Fibroblast of villous mesenchyme (primary cell): ENCODE data around the gene PYDC1. TPM values are rescaled to one million over a fixed set of nuclear protein-coding genes. Genes with fewer than 3 reads are reported as not detected.

Experiments used
- DNase-seq: peaks from one replicate; pipeline ENCODE4 v3.0.0-alpha.2; 2010; ENCODE audit warnings: low read depth
- H3K4me3 ChIP-seq: 2 replicates; pipeline ENCODE4 v1.5.1; 2011; ENCODE audit warnings: low read depth, mild to moderate bottlenecking, low read length
- total RNA-seq: library from RNA; depleted of rRNA; stranded (reverse); fragments of >200 nt; gene quantifications from 2 replicates; pipeline ENCODE4 v1.2.3, GENCODE V29; 2012
- TF ChIP-seq, protein P1 (sequence below): IDR thresholded peaks from 2 replicates; pipeline ENCODE4 v1.5.1; 2012; ENCODE audit warnings: low read depth, mild to moderate bottlenecking, low read length; ENCODE audit not compliant: insufficient read depth

The PYDC1 gene
- total RNA-seq, 1 donor: not detected

DNA sequence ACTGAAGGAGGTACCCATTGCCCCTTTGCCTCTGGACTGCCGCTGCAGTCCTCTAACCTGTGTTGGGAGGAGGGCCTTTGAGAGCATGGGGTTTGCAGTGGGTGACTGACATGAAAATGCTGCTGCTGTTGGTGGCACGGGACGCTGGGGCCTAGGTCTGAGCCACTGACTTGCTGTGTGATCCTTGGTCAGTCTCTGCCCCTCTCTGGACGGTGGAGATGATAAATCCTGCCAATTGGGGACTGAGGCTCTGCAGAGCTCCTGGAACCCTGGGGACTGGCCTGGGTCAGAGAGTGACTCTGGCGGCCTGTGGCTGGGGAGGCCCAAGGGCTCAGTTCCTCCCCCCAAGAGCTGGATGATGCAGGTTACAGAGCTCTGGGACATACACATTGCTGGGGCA lies 6.1 kb upstream of the PYDC1 start:
- TF ChIP-seq, protein P1, sequence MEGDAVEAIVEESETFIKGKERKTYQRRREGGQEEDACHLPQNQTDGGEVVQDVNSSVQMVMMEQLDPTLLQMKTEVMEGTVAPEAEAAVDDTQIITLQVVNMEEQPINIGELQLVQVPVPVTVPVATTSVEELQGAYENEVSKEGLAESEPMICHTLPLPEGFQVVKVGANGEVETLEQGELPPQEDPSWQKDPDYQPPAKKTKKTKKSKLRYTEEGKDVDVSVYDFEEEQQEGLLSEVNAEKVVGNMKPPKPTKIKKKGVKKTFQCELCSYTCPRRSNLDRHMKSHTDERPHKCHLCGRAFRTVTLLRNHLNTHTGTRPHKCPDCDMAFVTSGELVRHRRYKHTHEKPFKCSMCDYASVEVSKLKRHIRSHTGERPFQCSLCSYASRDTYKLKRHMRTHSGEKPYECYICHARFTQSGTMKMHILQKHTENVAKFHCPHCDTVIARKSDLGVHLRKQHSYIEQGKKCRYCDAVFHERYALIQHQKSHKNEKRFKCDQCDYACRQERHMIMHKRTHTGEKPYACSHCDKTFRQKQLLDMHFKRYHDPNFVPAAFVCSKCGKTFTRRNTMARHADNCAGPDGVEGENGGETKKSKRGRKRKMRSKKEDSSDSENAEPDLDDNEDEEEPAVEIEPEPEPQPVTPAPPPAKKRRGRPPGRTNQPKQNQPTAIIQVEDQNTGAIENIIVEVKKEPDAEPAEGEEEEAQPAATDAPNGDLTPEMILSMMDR: no peak
- DNase-seq: no peak

DNA sequence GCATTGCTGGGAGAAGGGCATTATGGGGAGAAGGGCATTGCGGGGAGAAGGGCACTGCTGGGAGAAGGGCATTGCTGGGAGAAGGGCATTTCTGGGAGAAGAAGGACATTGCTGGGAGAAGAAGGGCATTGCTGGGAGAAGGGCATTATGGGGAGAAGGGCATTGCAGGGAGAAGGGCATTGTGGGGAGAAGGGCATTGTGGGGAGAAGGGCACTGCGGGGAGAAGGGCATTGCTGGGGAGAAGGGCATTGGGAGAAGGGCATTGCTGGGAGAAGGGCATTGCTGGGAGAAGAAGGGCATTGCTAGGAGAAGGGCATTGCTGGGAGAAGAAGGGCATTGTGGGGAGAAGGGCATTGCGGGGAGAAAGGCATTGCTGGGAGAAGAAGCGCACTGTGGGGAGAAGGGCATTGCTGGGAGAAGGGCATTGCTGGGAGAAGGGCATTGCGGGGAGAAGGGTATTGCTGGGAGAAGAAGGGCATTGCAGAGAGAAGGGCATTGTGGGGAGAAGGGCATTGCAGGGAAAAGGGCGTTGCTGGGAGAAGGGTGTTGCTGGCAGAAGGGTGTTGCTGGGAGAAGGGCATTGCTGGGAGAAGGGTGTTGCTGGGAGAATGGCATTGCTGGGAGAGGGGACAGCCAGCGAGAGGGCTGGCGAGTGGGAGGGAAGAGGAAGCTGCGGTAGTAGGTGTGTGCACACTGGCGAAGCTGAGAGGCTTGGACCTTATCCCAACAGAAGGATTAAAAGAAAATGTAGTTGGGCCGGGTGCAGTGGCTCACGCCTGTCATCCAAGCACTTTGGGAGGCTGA lies 4.6 kb upstream of the PYDC1 start:
- TF ChIP-seq, protein P1: no peak
- no peak for DNase-seq
- no peak overlapping the region for H3K4me3 ChIP-seq

More for the DNA sequence above, 6.1 kb upstream of the PYDC1 start:
- no peak overlapping the region for H3K4me3 ChIP-seq

DNA sequence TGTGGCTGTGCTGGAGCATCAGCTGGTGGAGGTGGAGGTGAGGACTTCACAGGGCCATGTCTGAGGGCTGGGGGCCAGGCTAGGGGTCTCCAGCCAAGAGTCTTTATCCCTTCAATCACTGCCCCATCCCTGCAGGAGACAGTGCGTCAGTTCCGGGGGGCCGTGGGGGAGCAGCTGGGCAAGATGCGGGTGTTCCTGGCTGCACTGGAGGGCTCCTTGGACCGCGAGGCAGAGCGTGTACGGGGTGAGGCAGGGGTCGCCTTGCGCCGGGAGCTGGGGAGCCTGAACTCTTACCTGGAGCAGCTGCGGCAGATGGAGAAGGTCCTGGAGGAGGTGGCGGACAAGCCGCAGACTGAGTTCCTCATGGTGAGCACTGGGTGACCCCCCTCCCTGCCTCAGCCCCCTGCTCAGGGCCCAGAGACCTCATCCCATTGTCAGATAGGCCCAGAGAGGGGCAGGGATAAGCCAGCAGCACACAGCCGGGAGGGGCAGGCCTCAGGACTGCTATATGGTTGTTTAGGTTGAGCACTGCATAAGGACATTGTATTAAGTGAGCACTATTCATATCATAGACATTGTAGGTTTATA lies 2.3 kb upstream of the PYDC1 start:
- TF ChIP-seq, protein P1: no peak
- DNase-seq: no peak
- no peak overlapping the region for H3K4me3 ChIP-seq

DNA sequence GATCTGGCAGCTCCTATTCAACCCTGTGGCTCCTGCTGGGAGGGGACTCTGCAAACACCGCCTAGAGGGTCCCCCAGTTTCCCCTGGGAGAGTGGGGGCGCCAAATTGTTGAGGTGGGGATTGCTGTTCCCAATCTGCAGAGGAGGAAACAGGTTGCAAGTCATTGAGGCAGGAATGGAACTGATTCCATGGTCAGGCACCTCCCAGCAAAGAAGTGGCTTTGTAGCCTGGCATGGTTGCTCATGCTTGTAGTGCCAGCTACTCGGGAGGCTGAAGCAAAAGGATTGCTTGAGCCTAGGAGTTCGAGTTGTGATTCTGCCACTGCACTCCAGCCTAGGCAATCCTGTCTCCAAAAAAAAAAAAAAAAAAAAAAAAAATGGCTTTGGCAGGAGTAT lies 198 bp upstream of the PYDC1 start:
- no peak for DNase-seq
- TF ChIP-seq, protein P1: no peak
- H3K4me3 ChIP-seq: no peak overlapping the region

DNA sequence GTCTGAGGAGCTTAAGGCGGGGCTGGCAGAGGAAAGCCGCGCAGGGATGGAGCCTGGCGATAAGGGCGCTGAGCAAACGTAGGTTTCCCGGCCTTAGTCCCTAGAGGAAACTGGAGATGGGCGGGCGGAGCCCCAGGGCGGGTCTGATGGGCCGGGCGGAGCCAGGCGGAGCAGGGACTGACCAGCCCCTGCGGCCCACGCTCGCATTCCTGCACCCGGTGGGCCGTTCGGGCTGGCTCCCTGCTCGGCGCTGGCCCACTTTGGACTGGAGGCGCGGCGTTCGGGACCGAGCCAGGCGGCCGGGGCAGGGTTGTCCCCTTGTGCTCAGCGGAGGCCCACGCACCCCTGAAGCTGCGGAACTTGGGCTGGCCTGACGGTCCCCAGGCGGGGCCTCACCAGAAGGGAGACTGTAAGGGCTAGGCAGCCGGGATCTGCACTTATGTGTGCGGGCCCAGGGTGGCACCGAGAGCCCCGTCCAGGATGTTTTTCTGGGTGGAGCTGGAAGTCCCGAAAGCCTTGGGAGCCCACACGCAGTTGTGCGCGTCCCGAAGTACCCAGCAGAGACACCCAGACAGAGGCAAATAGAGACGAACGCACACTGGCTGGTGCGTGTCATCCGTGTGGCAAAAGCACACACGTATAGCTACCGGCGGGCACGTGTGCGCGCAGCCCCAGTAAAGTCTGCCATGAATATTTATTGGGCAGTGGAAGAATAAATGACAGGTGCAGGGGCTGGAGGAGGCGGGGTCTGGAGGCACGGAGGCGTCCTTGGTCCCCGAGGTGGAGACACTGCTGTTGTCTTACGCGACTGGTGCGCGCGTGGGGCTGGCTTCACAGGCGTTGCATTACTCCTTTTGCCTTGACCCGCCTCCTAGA lies 1.4 kb downstream of the PYDC1 start:
- TF ChIP-seq, protein P1: no peak
- DNase-seq: peak; percentile 69
- H3K4me3 ChIP-seq: peak overlapping the region; percentile 58

DNA sequence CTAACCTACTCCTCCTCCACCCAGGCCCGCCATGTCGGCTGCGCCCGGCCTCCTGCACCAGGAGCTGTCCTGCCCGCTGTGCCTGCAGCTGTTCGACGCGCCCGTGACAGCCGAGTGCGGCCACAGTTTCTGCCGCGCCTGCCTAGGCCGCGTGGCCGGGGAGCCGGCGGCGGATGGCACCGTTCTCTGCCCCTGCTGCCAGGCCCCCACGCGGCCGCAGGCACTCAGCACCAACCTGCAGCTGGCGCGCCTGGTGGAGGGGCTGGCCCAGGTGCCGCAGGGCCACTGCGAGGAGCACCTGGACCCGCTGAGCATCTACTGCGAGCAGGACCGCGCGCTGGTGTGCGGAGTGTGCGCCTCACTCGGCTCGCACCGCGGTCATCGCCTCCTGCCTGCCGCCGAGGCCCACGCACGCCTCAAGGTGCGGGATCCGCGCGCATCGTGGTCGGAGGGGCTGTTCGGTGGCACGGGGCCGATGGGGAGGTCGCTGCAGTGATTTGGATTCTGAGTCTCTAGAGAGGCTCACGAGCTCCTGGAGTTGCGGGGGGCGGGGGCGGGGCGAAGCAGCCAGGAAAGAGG lies 2.1 kb downstream of the PYDC1 start:
- DNase-seq: no peak

More for the DNA sequence above, 2.1 kb downstream of the PYDC1 start:
- peak overlapping the region; percentile 58 for H3K4me3 ChIP-seq
- TF ChIP-seq, protein P1: no peak
